SIG-M5 treated with dmso at 0.1 percent for 504 hours (cell line): ENCODE results near the gene ANKRD37.

Experiments used
- DNase-seq: peaks from one replicate; lab custom pipeline; 2025; ENCODE audit not compliant: unreplicated experiment; lab: John Stamatoyannopoulos, UW

The ANKRD37 gene

DNA sequence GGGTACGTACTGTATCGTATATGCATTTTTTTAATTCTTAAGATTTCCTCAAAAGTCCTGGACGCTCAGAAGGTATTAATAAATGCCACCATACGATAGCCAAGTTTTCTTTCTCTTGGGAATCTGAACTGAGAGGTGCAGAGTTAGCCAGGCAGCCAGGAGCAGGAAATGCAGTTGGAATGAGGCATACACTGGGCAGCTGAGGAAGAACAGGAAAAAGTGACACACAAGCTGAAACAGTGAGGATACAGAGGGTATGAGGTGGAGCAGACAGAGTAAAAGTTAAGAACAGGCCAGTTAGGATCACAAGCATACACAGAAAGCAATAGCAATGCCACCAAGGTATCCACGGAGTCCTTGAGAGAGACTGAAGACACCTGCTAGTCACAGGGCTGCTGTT, 15.8 kb downstream of the ANKRD37 start:
- no peak for DNase-seq

DNA sequence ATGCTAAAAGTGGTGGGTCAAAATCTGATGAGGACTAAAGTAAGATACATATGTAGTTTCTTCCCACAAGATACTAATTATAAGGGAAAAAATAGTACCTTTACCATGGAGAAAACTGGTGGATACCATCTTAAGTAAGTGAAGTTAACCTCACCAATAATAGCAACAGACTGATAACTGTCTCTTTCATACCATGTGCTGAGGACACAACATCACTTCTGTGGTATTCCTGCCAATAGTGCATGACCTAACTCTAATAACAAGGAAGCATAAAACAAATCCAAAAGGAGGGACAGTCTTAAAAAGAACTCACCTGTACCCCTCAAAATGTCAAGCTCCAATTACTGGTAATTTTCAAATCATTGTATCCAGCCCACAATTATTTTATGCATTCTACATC, 20.3 kb downstream of the ANKRD37 start:
- DNase-seq: no peak

DNA sequence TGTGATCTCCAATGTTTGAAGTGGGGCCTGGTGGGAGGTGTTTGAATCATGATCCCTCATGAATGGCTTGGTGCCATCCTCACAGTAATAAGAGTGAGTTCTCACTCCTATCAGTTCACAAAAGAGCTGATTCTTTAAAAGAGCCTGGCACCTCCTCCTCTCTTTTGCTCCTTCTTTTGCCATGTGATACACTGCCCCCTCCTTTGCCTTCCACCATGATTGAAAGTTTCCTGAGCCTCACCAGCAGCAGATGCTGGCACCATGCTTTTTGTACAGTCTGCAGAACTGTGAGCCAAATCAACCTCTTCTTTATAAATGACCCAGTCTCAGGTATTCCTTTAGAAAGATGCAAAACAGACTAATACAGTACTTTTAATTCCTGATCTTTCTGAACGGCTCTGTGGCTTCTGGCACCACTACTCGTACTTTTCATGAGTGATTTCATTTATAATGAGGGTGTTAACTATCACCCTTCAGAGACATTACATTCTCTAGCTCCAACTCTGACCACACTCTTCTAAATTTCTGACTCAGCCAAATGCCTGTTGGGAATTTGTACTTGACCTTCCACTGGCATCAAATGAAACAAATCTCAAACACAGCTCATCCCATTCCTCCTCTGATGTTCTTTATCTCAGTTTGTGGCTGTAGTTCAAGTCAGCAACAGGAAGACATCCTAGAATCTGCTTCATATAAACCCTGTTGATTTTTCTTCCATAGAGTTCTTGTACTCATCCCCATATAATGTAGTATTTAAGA, 24.9 kb downstream of the ANKRD37 start:
- DNase-seq: no peak

DNA sequence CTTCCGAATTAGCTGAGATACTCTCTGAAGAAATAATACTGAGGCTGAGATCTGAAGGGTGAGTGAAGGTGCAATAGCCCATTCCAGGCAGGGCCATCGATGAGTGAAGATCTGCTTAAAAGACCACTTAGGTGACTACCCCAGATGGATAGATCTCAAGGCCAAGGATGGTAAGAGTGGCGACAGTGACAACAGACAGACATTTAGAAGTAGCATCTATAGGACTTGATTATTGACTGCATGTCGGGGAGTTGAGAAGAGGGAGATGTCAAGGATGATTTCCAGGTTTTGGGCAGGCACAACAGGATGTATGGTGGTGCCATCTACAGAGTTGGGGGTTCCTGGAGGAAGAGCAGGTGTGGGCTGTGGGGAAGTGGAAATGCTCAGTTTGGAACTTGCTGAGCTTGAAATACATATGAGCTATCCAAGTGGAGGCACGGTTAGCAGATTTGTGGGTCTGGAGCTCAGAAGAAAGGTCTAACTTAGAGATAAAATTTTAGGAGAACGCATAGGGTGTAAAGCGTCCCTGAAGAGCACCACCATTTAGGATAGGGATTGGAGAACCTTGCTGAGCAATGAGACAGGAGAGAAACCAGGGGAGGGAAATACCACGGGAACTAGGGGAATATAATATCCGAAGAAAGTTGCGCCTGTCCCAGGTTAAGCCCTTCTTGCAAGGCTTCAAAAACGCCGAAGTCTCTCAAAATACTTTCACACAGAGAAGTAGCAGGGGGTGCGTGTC, 28.4 kb downstream of the ANKRD37 start:
- peak; percentile 44 for DNase-seq

DNA sequence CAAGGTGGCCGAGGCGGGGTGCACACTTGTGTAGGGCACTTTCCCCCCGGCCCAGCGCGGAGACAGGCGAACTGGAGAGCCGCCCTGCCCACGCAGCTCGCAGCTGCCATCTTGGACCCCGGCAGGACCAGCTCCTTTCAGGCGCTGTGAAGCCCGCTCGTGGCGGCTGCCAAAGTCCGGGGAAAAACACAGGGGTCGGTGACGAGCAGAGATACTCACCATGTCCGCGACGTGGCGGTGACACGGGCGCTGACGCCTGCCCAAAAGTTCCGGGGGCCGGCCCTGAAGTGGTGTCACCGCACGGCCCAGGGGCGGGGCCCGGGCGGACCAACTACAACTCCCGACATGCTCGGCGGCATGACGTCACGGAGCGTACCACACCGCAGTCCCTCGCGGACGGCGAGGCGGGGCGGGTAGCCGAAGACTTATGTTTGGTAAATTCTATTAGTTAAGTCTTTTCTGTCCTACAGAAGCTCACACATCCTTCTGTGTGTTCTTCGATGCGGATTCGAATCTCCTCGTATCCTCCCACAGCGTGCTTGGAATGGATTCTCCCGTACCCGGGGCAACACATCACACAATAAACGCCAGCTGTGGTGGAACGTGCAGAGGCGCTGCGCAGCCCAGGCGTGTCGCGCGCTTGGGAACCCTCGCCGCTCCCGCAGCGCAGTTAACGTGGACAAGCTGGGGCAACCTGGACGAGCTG, 29.2 kb downstream of the ANKRD37 start, which contains the start of gene UFSP2:
Gene UFSP2 (minus strand): TSS at position 318 of the 706 bp plus-strand sequence. CDS start 96 bp downstream, at position 222.
- DNase-seq: peak; percentile 80

DNA sequence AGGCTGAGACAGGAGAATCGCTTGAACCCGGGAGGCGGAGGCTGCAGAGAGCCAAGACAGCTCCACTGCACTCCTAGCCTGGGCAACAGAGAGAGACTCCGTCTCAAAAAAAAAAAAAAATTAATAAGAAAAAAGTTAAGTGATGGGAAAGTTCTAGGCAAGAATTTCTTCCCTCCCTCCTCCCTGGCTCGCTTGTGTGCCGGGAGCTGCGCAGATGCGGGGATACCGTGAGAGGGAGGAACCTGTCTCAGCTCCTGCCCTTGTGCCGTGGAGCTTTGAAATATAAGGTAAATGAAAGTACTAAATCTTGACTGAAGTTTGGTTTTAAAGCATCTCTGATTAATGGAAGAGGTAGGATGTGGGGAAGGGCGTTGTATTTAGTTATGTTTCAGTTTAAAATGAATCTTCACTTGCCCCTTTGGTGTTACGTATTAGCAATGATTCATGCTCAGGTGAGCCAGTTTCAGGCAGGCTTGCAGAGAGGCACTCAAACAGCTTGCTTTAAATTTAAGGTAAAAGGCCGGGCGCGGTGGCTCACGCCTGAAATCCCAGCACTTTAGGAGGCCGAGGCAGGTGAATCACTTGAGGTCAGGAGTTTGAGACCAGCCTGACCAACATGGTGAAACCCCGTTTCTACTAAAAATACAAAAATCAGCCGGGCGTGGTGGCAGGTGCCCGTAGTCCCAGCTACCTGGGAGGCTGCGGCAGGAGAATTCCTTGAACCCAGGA, 30.5 kb downstream of the ANKRD37 start:
- DNase-seq: no peak

DNA sequence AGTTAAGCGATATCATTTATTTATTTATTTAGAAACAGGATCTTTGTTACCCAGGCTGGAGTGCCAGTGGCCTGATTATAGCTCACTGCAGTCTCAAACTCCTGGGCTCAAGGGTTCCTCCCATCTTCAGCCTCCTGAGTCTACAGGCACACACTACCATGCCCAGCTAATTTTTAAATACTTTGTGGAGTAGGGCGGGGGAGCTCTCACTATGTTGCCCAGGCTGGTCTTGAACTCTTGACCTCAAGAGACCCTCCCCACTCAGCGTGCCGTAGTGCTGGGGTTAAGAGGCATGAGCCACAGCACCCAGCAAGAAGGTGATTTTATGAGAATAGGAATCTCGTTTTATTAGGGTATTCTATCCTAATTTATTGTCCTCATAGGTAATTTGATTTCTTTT, 33.0 kb downstream of the ANKRD37 start:
- DNase-seq: no peak

DNA sequence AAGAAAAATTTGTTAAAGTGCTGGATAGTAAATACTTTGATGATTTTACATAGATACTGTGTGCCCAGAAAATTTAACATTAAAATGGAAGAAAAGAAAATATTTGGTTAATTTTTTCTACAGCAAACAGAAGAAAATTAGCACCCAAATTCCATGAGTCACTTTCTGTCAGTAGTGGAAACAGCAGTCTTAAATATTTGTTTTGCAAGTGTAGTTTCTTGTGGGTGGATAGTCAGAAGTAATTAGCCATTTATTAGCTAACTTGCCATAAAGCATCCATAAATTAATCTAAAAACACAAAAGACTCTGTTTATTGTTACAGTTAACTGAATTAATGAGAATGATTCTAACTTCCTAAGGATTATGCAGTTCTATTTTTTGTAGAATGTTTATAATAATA, 38.8 kb downstream of the ANKRD37 start:
- DNase-seq: no peak

DNA sequence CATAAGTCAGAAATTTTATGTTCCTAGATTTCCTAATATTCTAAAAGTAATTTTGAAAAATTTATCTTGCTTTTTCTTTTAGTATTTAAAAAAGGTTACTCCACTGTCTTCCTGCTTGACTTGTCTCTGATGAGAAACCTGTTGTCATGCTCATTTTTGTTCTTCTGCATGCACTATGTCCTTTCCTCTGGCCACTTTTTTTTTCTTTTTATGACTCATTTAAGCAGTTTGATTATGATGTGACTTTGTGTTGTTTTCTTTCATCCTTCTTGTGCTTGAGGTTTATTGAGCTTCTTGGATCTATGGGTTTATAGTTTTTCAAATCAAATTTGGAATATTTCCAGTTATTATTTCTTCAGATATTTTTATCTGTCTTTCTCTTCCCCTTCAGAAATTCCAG, 41.2 kb downstream of the ANKRD37 start:
- no peak for DNase-seq

DNA sequence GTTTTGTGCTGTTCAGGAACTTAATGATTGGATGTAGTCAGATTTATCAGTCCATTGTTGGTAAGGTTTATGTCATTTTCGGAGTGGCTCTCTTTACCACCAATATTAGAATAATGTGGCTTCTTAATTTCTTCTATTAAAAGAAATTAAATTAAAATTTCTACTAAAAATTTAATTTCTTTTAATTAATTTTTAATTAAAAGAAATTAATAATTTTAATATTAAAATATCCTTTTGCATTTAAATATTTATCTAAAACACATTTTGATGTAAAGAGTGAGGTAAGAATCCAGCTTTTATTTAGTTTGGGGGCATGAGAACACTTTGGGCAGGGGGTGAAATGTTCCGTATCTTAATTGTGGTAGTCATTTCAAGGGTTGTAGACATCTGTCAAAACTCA, 44.8 kb downstream of the ANKRD37 start:
- DNase-seq: no peak

DNA sequence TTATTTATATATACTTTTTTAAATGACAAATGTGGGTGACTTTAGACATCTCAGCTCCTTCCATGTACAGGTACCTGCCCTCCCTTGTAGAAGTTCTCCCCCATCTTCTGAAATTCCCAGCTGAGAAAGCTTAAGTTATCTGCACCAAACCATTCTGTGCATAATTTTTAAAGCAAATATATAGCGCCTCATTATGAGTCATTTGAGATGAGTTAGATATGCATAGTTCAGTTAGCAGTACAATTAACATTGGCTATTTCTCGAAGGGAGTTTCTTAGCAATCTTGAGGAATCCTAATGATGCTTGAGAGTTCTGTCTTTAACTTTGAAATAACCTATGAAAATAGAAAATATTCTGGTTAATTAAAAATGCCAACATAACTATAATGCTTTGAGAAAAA, 48.6 kb downstream of the ANKRD37 start:
- DNase-seq: no peak
